Neural crest cell (in vitro differentiated cells): ENCODE results near the gene BAZ2B. TPM values are rescaled to one million over a fixed set of nuclear protein-coding genes. Genes with fewer than 3 reads are reported as not detected.
A peak's percentile ranks its signal among the peaks of the same experiment; 100 is the strongest.

ENCODE experiments used
- DNase-seq: peaks from one replicate; pipeline ENCODE4 v3.0.0; 2021; ENCODE audit warnings: low read depth, mixed read lengths, low spot score
- H3K27ac Mint-ChIP-seq: one replicate; pipeline ENCODE4 v1.8.0; 2021; ENCODE audit warnings: mild to moderate bottlenecking, mixed read lengths; ENCODE audit not compliant: unreplicated experiment
- H3K27me3 Mint-ChIP-seq: 2 replicates; pipeline ENCODE4 v1.8.0; 2021; ENCODE audit warnings: low read depth, mild to moderate bottlenecking, mixed read lengths
- H3K36me3 Mint-ChIP-seq: 2 replicates; pipeline ENCODE4 v1.8.0; 2021; ENCODE audit warnings: low read depth, mild to moderate bottlenecking, mixed read lengths
- H3K4me1 Mint-ChIP-seq: 2 replicates; pipeline ENCODE4 v1.8.0; 2021; ENCODE audit warnings: mixed read lengths
- H3K4me3 Mint-ChIP-seq: one replicate; pipeline ENCODE4 v1.8.0; 2021; ENCODE audit warnings: mild to moderate bottlenecking, mixed read lengths
- H3K9me3 Mint-ChIP-seq: 2 replicates; pipeline ENCODE4 v1.8.0; 2021; ENCODE audit warnings: mixed read lengths
- CTCF ChIP-seq: fragments of 200-600 bp; sonication (generic); conservative IDR thresholded peaks from 2 replicates; pipeline ENCODE4 v1.5.0; 2021; ENCODE audit warnings: antibody characterized with exemption, mild to moderate bottlenecking
- total RNA-seq: library from RNA; stranded (reverse); gene quantifications from 2 replicates; pipeline ENCODE4 v1.2.1, GENCODE V29; 2021

The BAZ2B gene
- total RNA-seq, 1 donor from 2014 or later, result 65.9 TPM

- H3K27me3 Mint-ChIP-seq, result no peaks in the 10 kb centered on the region
- peaks cover 11% of the 10 kb centered on the region for H3K4me1 Mint-ChIP-seq
- DNase-seq, result no peak
- H3K36me3 Mint-ChIP-seq, result peaks cover 26% of the 10 kb centered on the region
- peak overlapping the region; percentile 63 for H3K27ac Mint-ChIP-seq
- no peak overlapping the region for H3K4me3 Mint-ChIP-seq
- TF ChIP-seq CTCF, result no peak
- peaks cover 19% of the 10 kb centered on the region for H3K9me3 Mint-ChIP-seq
Observed at GRCh38 chr2:159497256-159497655, 119.1 kb downstream of the BAZ2B start.

DNA sequence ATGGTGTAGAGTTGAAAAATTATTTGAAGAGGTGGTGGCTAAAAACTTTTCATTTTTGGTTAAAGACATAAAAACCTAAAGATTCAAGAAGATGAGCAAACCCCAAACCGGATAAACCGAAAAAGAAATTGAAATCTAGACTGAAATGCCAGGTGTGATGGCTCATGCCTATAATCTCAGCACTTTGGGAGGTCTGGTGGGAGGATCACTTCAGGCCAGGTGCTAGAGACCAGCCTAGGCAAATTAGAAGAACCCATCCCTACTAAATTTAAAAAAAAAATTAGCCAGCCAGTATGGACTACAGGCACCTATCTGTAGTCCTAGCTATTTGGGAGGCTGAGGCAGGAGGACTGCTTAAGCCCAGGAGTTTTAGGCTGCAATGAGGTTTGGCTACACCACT, 126.9 kb downstream of the BAZ2B start:
- no peaks in the 10 kb centered on the region for H3K9me3 Mint-ChIP-seq
- H3K36me3 Mint-ChIP-seq, result peaks cover 4% of the 10 kb centered on the region
- no peaks in the 10 kb centered on the region for H3K4me1 Mint-ChIP-seq
- no peaks in the 10 kb centered on the region for H3K27me3 Mint-ChIP-seq
- DNase-seq, result no peak
- no peak overlapping the region for H3K4me3 Mint-ChIP-seq
- no peak overlapping the region for H3K27ac Mint-ChIP-seq
- TF ChIP-seq CTCF, result no peak

DNA sequence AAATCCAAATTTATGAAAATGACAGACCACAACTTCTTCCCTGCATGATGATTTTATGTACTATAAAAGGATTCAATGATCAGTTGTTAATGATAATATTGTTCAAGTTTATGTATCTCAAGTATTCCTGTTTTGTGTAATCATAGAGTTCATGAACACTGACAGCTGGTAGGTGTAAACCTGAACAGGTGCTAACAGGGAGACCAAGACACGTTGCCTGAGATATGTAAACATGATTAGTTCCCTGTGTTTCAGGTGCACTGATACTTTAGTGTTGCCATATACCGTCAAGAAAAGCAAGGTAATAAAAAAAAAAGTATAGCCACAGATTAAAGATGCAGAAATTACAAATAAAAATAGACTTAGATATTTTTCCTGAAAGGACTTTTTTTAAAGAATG, 131.8 kb downstream of the BAZ2B start:
- no peak for TF ChIP-seq CTCF
- no peak for DNase-seq
- Mint-ChIP-seq H3K9me3 (no peaks in the 10 kb centered on the region), H3K27ac (no peak overlapping the region), H3K36me3 (no peaks in the 10 kb centered on the region), H3K4me1 (no peaks in the 10 kb centered on the region), H3K27me3 (no peaks in the 10 kb centered on the region), H3K4me3 (no peak overlapping the region)

- peaks cover 41% of the 10 kb centered on the region for H3K36me3 Mint-ChIP-seq
- TF ChIP-seq CTCF, result no peak
- H3K9me3 Mint-ChIP-seq, result peaks cover 13% of the 10 kb centered on the region
- no peak overlapping the region for H3K27ac Mint-ChIP-seq
- H3K27me3 Mint-ChIP-seq, result no peaks in the 10 kb centered on the region
- no peaks in the 10 kb centered on the region for H3K4me1 Mint-ChIP-seq
- no peak for DNase-seq
- H3K4me3 Mint-ChIP-seq, result no peak overlapping the region
Observed at GRCh38 chr2:159476329-159476728, 140.0 kb downstream of the BAZ2B start.

DNA sequence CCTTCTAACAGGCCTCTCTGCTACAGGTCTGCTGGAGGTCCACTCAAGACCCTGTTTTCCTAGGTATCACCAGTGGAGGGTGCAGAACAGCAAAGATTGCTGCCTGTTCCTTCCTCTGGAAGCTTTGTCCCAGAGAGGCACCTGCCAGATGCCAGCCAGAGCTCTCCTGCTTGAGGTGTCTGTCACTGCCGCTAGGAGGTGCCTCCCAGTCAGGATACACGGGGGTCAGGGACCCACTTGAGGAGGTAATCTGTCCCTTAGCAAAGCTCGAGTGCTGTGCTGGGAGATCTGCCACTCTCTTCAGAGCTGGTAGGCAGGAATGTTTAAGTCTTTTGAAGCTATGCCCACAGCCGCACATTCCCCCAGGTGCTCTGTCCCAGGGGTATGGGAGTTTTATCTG, 140.6 kb downstream of the BAZ2B start:
- no peaks in the 10 kb centered on the region for H3K4me1 Mint-ChIP-seq
- H3K27ac Mint-ChIP-seq, result no peak overlapping the region
- peaks cover 44% of the 10 kb centered on the region for H3K36me3 Mint-ChIP-seq
- peaks cover 13% of the 10 kb centered on the region for H3K9me3 Mint-ChIP-seq
- no peak for TF ChIP-seq CTCF
- no peak for DNase-seq
- no peak overlapping the region for H3K4me3 Mint-ChIP-seq
- no peaks in the 10 kb centered on the region for H3K27me3 Mint-ChIP-seq

GRCh38 chr2:159471340-159471739, 145.0 kb downstream of the BAZ2B start:
- no peak for DNase-seq
- H3K36me3 Mint-ChIP-seq, result peaks cover 62% of the 10 kb centered on the region
- no peak overlapping the region for H3K4me3 Mint-ChIP-seq
- no peak for TF ChIP-seq CTCF
- H3K27me3 Mint-ChIP-seq, result no peaks in the 10 kb centered on the region
- peaks cover 5% of the 10 kb centered on the region for H3K4me1 Mint-ChIP-seq
- peaks cover 18% of the 10 kb centered on the region for H3K9me3 Mint-ChIP-seq
- no peak overlapping the region for H3K27ac Mint-ChIP-seq
